Astrocyte (in vitro differentiated cells and primary cell): ENCODE measurements around the gene LRSAM1.

Source experiments
- EZH2 ChIP-seq: IDR thresholded peaks from 2 replicates; pipeline ENCODE4 v1.6.1; 2012; ENCODE audit warnings: mild to moderate bottlenecking, low read length, inconsistent platforms; ENCODE audit not compliant: insufficient read depth
- TF ChIP-seq, protein P1 (sequence below): IDR thresholded peaks from 2 replicates; pipeline ENCODE4 v1.5.1; 2011; ENCODE audit warnings: low read depth, mild to moderate bottlenecking, inconsistent platforms, low read length, moderate library complexity; ENCODE audit not compliant: insufficient read depth

DNA sequence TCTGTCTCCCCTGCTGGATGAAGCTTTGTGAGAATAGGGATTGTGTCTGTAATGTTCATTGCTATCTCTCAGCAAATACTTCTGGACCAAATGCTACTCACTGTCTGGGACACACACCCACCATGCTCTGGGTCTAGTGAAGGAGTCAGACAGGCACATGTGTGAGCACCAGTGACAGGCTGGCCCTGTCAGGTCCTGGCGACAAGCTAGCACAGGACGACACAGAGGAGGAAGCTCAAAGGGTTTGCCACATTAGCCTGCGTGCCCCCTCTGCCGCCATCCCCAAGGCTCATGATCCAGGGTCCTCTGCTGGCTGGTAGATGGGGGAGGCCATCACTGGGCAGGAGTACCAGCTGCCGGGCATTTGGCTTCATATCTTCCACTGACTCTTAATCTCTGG is 23.3 kb downstream of the LRSAM1 start:
- TF ChIP-seq, protein P1, sequence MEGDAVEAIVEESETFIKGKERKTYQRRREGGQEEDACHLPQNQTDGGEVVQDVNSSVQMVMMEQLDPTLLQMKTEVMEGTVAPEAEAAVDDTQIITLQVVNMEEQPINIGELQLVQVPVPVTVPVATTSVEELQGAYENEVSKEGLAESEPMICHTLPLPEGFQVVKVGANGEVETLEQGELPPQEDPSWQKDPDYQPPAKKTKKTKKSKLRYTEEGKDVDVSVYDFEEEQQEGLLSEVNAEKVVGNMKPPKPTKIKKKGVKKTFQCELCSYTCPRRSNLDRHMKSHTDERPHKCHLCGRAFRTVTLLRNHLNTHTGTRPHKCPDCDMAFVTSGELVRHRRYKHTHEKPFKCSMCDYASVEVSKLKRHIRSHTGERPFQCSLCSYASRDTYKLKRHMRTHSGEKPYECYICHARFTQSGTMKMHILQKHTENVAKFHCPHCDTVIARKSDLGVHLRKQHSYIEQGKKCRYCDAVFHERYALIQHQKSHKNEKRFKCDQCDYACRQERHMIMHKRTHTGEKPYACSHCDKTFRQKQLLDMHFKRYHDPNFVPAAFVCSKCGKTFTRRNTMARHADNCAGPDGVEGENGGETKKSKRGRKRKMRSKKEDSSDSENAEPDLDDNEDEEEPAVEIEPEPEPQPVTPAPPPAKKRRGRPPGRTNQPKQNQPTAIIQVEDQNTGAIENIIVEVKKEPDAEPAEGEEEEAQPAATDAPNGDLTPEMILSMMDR: no peak
- no peak for TF ChIP-seq EZH2
